Activated naive CD4-positive, alpha-beta T cell treated with anti-CD3 and anti-CD28 coated beads, Interleukin-2, amount 50 U/mL, for 24 hours (primary cell): Measurements from ENCODE around the gene AP2A2.

Experiments used
- H3K27ac Mint-ChIP-seq: one replicate; pipeline ENCODE4 v1.8.0; 2021; ENCODE audit warnings: mild to moderate bottlenecking, mixed read lengths
- H3K27me3 Mint-ChIP-seq: one replicate; pipeline ENCODE4 v1.8.0; 2021; ENCODE audit warnings: mixed read lengths
- H3K36me3 Mint-ChIP-seq: one replicate; pipeline ENCODE4 v1.8.0; 2021; ENCODE audit warnings: mixed read lengths
- H3K4me1 Mint-ChIP-seq: one replicate; pipeline ENCODE4 v1.8.0; 2021; ENCODE audit warnings: mixed read lengths
- H3K4me3 Mint-ChIP-seq: one replicate; pipeline ENCODE4 v1.8.0; 2021; ENCODE audit warnings: mild to moderate bottlenecking, mixed read lengths
- H3K9me3 Mint-ChIP-seq: one replicate; pipeline ENCODE4 v1.8.0; 2021; ENCODE audit warnings: mixed read lengths

Gene AP2A2

GRCh38 chr11:985406-985805, 59.7 kb downstream of the AP2A2 start:
- H3K9me3 Mint-ChIP-seq: no peaks in the 10 kb centered on the region
- H3K36me3 Mint-ChIP-seq: peaks cover 3% of the 10 kb centered on the region
- no peak overlapping the region for H3K4me3 Mint-ChIP-seq

GRCh38 chr11:985848-986247, 60.2 kb downstream of the AP2A2 start:
- no peaks in the 10 kb centered on the region for H3K9me3 Mint-ChIP-seq
- no peak overlapping the region for H3K4me3 Mint-ChIP-seq
- peaks cover 3% of the 10 kb centered on the region for H3K36me3 Mint-ChIP-seq
- H3K27ac Mint-ChIP-seq: no peak overlapping the region
- no peaks in the 10 kb centered on the region for H3K27me3 Mint-ChIP-seq
- H3K4me1 Mint-ChIP-seq: peaks cover 2% of the 10 kb centered on the region

More at GRCh38 chr11:985406-985805, 59.7 kb downstream of the AP2A2 start:
- peaks cover 3% of the 10 kb centered on the region for H3K4me1 Mint-ChIP-seq
- H3K27me3 Mint-ChIP-seq: no peaks in the 10 kb centered on the region
- H3K27ac Mint-ChIP-seq: no peak overlapping the region

GRCh38 chr11:986270-986951, 60.7 kb downstream of the AP2A2 start:
- Mint-ChIP-seq H3K36me3 (peaks cover 3% of the 10 kb centered on the region), H3K27ac (no peak overlapping the region), H3K4me1 (no peaks in the 10 kb centered on the region)

GRCh38 chr11:986952-987305, 61.3 kb downstream of the AP2A2 start:
- H3K27ac Mint-ChIP-seq: no peak overlapping the region
- no peak overlapping the region for H3K4me3 Mint-ChIP-seq
- no peaks in the 10 kb centered on the region for H3K27me3 Mint-ChIP-seq
- no peaks in the 10 kb centered on the region for H3K4me1 Mint-ChIP-seq
- no peaks in the 10 kb centered on the region for H3K9me3 Mint-ChIP-seq
- peaks cover 3% of the 10 kb centered on the region for H3K36me3 Mint-ChIP-seq

More at GRCh38 chr11:986270-986951, 60.7 kb downstream of the AP2A2 start:
- Mint-ChIP-seq H3K9me3 (no peaks in the 10 kb centered on the region), H3K27me3 (no peaks in the 10 kb centered on the region), H3K4me3 (no peak overlapping the region)

- H3K27ac Mint-ChIP-seq: no peak overlapping the region
- H3K9me3 Mint-ChIP-seq: no peaks in the 10 kb centered on the region
- no peak overlapping the region for H3K4me3 Mint-ChIP-seq
- H3K27me3 Mint-ChIP-seq: no peaks in the 10 kb centered on the region
- H3K36me3 Mint-ChIP-seq: peaks cover 2% of the 10 kb centered on the region
- no peaks in the 10 kb centered on the region for H3K4me1 Mint-ChIP-seq
Measured at GRCh38 chr11:987671-988070, 62.0 kb downstream of the AP2A2 start.

GRCh38 chr11:990101-990500, 64.4 kb downstream of the AP2A2 start:
- peaks cover 1% of the 10 kb centered on the region for H3K36me3 Mint-ChIP-seq
- H3K9me3 Mint-ChIP-seq: no peaks in the 10 kb centered on the region
- no peak overlapping the region for H3K27ac Mint-ChIP-seq
- H3K27me3 Mint-ChIP-seq: no peaks in the 10 kb centered on the region
- H3K4me3 Mint-ChIP-seq: no peak overlapping the region
- peaks cover 3% of the 10 kb centered on the region for H3K4me1 Mint-ChIP-seq

- peaks cover 5% of the 10 kb centered on the region for H3K36me3 Mint-ChIP-seq
- H3K27ac Mint-ChIP-seq: no peak overlapping the region
- peaks cover 10% of the 10 kb centered on the region for H3K4me1 Mint-ChIP-seq
- no peaks in the 10 kb centered on the region for H3K27me3 Mint-ChIP-seq
- H3K9me3 Mint-ChIP-seq: no peaks in the 10 kb centered on the region
- H3K4me3 Mint-ChIP-seq: no peak overlapping the region
Measured at GRCh38 chr11:991034-991433, 65.4 kb downstream of the AP2A2 start.

GRCh38 chr11:991711-992307, 66.1 kb downstream of the AP2A2 start:
- Mint-ChIP-seq H3K27me3 (no peaks in the 10 kb centered on the region), H3K9me3 (no peaks in the 10 kb centered on the region), H3K27ac (no peak overlapping the region), H3K36me3 (peaks cover 5% of the 10 kb centered on the region), H3K4me1 (peaks cover 10% of the 10 kb centered on the region), H3K4me3 (no peak overlapping the region)

GRCh38 chr11:992577-992976, 66.9 kb downstream of the AP2A2 start:
- H3K36me3 Mint-ChIP-seq: peaks cover 5% of the 10 kb centered on the region
- H3K4me1 Mint-ChIP-seq: peaks cover 10% of the 10 kb centered on the region
- no peak overlapping the region for H3K27ac Mint-ChIP-seq
- H3K9me3 Mint-ChIP-seq: no peaks in the 10 kb centered on the region
- H3K27me3 Mint-ChIP-seq: no peaks in the 10 kb centered on the region
- H3K4me3 Mint-ChIP-seq: no peak overlapping the region

GRCh38 chr11:993632-994167, 68.0 kb downstream of the AP2A2 start:
- H3K27me3 Mint-ChIP-seq: no peaks in the 10 kb centered on the region
- peak overlapping the region; percentile 41 for H3K27ac Mint-ChIP-seq
- H3K4me1 Mint-ChIP-seq: peaks cover 10% of the 10 kb centered on the region
- peaks cover 5% of the 10 kb centered on the region for H3K36me3 Mint-ChIP-seq
- no peaks in the 10 kb centered on the region for H3K9me3 Mint-ChIP-seq
- H3K4me3 Mint-ChIP-seq: no peak overlapping the region

- peaks cover 10% of the 10 kb centered on the region for H3K4me1 Mint-ChIP-seq
- H3K27me3 Mint-ChIP-seq: no peaks in the 10 kb centered on the region
- H3K27ac Mint-ChIP-seq: peak overlapping the region; percentile 41
- peaks cover 5% of the 10 kb centered on the region for H3K36me3 Mint-ChIP-seq
- H3K9me3 Mint-ChIP-seq: no peaks in the 10 kb centered on the region
- H3K4me3 Mint-ChIP-seq: no peak overlapping the region
Measured at GRCh38 chr11:995044-995751, 69.5 kb downstream of the AP2A2 start.

- Mint-ChIP-seq H3K27me3 (no peaks in the 10 kb centered on the region), H3K4me3 (no peak overlapping the region), H3K36me3 (peaks cover 5% of the 10 kb centered on the region), H3K9me3 (no peaks in the 10 kb centered on the region), H3K4me1 (peaks cover 10% of the 10 kb centered on the region), H3K27ac (peak overlapping the region; percentile 72)
Measured at GRCh38 chr11:995752-996420, 70.2 kb downstream of the AP2A2 start.

- Mint-ChIP-seq H3K36me3 (peaks cover 5% of the 10 kb centered on the region), H3K27me3 (no peaks in the 10 kb centered on the region), H3K27ac (peak overlapping the region; percentile 59), H3K4me3 (no peak overlapping the region), H3K4me1 (peaks cover 10% of the 10 kb centered on the region), H3K9me3 (no peaks in the 10 kb centered on the region)
Measured at GRCh38 chr11:996681-997080, 71.0 kb downstream of the AP2A2 start.

- Mint-ChIP-seq H3K4me1 (peaks cover 10% of the 10 kb centered on the region), H3K36me3 (peaks cover 5% of the 10 kb centered on the region)
Measured at GRCh38 chr11:997907-998306, 72.2 kb downstream of the AP2A2 start.

GRCh38 chr11:999009-999408, 73.3 kb downstream of the AP2A2 start:
- peaks cover 7% of the 10 kb centered on the region for H3K36me3 Mint-ChIP-seq
- H3K4me3 Mint-ChIP-seq: no peak overlapping the region
- H3K27me3 Mint-ChIP-seq: no peaks in the 10 kb centered on the region
- peaks cover 10% of the 10 kb centered on the region for H3K4me1 Mint-ChIP-seq
- no peak overlapping the region for H3K27ac Mint-ChIP-seq
- no peaks in the 10 kb centered on the region for H3K9me3 Mint-ChIP-seq

More at GRCh38 chr11:997907-998306, 72.2 kb downstream of the AP2A2 start:
- Mint-ChIP-seq H3K27me3 (no peaks in the 10 kb centered on the region), H3K9me3 (no peaks in the 10 kb centered on the region), H3K27ac (no peak overlapping the region), H3K4me3 (no peak overlapping the region)
